HG03439 (cell line): ENCODE measurements around the gene QRICH1.
A peak's percentile ranks its signal among the peaks of the same experiment; 100 is the strongest.

ENCODE experiments used
- ATAC-seq: cut with Tn5 transposase; IDR thresholded peaks from one replicate; pipeline ENCODE4 v1.9.1; 2021; ENCODE audit warnings: mild to moderate bottlenecking, moderate library complexity; ENCODE audit not compliant: unreplicated experiment

QRICH1 gene

DNA sequence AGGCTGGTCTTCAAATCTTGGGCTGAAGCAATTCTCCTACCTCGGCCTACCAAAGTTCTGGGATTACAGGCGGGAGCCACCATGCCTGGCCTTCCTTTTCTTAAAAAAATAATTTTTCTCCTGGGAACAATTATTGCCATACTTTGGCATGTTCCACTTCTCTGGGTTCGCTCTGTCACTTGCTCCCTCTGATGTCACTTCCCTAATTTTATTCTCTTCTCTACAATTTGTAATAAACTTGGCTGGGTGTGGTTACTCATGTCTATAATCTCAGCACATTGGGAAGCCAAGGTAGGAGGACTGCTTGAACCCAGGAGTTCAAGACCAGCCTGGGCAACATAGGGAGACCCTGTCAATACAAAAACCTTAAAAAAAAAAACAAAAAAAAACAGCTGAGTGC is 58.6 kb downstream of the QRICH1 start:
- ATAC-seq: no peak

GRCh38 chr3:49034650-49035049 is 59.2 kb downstream of the QRICH1 start:
- no peak for ATAC-seq

DNA sequence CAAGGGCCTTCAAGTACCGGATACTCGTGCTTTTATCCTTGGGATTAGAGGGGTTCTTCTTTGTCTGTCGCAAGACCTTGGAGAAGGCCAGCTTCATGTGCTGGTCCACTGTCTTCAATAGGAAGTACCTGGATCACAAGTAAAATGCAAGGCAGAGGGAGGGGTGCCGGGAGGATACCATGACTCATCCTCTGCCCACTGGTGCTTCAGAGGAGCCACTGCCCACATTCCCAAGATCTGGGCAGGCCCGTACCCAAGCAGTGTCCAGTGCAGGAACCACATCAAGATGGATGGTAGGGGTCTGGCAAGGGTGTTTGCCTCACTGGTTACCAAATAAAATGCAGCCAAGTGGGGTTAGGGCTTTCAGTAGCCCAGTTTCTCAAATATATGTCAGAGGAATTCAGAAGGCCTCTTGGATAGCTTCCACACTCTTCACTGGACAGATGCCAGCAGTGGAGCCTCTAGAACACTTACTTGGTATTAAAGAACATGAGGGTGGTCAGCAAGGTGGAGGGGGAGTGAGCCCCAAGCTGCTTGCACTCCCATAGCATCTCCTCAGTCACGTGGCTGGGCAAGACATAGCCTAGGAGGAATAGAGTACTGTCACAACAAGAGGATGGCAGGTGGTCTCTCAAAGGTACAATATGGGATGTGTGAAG is 61.1 kb downstream of the QRICH1 start:
- ATAC-seq: no peak

DNA sequence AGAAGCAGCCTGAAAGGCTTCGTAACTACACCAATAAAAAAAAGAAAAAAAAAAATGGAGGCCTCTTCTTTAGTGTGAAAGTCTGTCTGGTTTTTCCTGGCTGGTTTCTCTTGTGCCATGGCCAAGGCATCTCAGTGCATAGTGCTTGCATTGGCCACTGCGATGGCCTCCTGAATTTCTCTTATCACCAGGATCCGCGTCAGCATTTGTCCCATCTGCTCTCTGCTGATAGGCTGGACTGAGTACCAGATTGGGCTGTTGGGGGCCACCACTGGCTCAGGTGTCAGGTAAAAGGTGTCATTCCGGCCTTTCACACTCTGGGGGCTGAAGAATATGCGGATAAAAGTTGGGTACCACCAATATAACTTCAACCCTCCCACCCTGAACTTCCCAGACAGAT is 63.5 kb downstream of the QRICH1 start:
- ATAC-seq: no peak

- no peak for ATAC-seq
Measured at GRCh38 chr3:49029563-49029884, 64.3 kb downstream of the QRICH1 start.

- peak; percentile 84 for ATAC-seq
Measured at GRCh38 chr3:49028673-49029562, 65.0 kb downstream of the QRICH1 start, which contains the start of gene IMPDH2. Gene IMPDH2, minus strand, starts transcription at chr3:49029398. Its CDS starts 48 bp downstream, at chr3:49029350.

DNA sequence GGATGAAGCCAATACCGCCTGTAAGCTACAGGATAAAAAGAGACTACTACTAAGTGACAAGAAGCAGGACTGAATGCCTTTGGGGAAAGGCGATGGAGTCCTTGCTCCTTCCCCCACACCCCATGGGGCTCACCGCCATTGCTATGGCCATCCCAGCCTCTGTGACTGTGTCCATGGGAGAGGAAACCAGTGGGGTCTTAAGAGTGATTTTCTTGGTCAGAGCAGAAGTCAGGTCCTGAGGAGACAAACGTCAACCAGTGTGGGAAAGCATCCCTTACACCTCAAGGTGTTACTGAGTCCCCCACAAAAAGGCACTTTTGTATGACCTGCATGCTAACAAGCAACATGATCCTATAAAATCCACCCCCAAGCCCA is 65.6 kb downstream of the QRICH1 start:
- ATAC-seq: no peak

DNA sequence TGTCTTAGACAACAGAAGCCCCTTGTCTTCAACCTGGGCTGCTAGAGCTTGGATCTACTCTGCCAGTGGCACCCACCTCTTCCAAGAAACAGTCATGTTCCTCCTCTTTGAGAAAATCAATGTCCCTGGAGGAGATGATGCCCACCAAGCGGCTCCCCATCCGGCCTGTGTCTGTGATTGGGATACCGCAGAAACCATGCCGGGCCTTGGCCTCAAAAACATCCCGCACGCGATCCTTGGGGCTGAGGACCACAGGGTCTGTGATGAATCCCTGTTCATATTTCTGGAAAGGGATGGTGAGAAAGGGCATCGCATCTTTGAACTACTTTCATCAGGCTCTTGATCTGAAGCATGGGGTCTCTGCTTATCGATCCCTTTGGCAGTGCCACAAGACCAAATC is 66.2 kb downstream of the QRICH1 start:
- ATAC-seq: no peak

DNA sequence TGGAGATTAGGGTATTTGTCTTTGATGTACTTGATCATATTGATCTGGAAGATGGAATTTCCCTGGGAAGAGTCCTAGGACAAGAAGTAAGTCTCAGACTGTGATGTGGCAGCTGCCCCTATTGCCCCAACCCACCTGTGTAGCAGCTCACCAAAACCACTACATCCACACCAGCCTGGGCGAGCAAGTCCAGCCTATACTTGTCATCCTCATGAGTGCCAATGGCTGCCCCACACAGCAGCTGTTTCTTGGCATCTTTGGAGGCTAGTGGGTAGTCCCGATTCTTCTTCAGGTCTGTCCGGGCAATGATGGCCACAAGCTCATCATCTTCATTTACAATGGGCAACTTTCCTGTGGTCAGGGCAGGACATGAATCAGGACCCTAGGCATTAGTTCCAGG is 67.3 kb downstream of the QRICH1 start:
- ATAC-seq: no peak

DNA sequence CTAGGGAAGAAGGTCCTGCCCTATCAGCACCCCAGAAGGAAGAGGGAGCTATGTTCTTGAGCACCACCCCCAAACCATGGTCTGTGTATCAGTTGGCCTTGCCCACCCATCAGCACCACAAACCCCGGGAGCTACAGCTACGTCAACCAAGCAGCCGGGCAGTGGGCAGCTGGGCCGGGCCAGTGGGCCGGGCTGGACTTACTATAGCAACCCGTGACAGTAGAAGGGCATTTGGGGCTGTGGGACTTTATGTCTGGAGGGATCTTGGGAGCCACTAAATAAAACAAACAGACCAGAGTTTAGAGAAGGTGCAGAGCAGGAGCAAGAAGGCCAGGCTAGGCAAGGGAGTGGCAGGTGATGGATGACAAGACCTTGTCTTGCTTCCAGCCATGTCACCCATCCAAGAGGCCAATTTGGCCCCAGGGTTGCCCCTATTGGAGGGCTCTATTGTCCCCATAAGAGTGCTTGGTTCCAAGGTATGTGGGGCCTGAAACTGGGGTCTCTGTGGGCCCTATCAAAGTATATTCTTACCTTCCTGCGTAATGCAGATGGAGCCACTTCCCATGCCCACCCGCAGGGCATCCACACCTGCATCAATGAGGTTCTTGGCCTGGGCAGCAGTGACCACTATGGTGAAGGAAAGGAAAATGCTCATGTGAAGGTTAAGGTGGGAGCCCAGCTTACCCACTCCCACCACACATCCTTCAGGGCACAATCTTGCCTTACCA is 67.9 kb downstream of the QRICH1 start:
- no peak for ATAC-seq

- ATAC-seq: no peak
Measured at GRCh38 chr3:49025005-49025792, 68.7 kb downstream of the QRICH1 start.

- ATAC-seq: no peak
Measured at GRCh38 chr3:49024449-49024848, 69.4 kb downstream of the QRICH1 start.

DNA sequence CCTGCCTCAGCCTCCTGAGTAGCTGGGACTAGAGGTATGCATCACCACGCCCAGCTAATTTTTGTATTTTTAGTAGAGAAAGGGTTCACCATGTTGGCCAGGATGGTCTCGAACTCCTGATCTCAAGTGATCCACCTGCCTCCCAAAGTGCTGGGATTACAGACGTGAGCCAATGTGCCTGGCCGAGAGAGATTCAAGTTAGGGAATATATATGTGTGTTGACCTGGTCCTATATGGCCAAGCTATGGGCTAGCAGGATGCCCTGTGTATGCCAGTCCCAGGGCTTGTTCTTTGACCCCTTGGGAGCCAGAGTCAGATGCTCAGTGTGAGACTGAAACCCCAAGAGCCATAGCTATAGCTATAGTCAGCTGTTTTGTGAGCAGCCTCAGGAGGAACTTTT is 70.1 kb downstream of the QRICH1 start:
- no peak for ATAC-seq

DNA sequence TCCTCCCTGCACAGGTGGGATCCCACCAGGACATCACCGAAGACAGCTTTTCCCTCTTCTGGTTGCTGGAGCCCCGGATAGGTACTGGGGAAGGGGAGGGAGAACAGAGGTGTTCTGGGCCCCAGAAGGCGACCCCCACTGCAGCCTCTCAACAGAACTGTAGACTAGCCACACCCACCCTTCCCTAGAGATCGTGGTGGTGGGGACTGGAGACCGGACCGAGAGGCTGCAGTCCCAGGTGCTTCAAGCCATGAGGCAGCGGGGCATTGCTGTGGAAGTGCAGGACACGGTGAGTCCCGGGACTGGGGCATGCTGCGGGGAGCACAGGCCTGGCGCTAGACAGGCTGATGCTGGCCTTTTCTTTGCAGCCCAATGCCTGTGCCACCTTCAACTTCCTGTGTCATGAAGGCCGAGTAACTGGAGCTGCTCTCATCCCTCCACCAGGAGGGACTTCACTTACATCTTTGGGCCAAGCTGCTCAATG is 71.1 kb downstream of the QRICH1 start:
- ATAC-seq: no peak

DNA sequence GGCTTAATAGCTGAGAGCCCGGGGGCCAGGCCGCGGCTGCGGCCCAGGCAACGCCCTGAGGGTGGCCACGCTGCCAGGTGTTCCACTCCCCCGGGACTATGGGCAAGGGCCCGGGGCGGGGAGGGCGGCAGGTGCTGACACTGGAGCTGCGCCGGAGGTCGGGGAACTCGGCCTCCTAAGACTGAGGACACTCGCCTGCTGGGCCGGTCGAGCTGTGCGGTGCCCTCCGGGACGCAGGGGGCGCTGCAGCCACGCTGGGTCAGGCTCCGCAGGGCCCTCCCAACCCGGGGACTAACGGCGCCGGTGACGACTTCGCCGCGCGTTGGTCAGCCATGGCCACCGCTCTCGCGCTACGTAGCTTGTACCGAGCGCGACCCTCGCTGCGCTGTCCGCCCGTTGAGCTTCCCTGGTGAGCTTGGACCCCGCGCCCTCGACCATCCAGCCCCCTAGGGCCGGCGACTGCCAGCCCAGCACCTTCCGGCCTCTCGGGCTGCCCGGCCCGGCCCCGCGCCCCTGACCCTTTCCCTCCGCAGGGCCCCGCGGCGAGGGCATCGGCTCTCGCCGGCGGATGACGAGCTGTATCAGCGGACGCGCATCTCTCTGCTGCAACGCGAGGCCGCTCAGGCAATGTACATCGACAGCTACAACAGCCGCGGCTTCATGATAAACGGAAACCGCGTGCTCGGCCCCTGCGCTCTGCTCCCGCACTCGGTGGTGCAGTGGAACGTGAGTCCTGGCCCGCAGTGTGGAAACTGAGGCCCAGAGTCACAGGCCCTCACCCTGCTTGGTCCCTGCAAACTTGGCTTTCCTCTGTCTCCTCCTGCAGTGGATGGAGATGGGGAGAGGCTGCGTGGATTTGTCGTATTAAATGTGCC is 71.8 kb downstream of the QRICH1 start, which contains the start of gene NDUFAF3:
Gene NDUFAF3 (plus strand): TSS at position 309 of the 875 bp plus-strand sequence. CDS start 24 bp downstream, at position 333.
- peak; percentile 56 for ATAC-seq

GRCh38 chr3:49021213-49021812 is 72.6 kb downstream of the QRICH1 start:
- ATAC-seq: peak; percentile 50

DNA sequence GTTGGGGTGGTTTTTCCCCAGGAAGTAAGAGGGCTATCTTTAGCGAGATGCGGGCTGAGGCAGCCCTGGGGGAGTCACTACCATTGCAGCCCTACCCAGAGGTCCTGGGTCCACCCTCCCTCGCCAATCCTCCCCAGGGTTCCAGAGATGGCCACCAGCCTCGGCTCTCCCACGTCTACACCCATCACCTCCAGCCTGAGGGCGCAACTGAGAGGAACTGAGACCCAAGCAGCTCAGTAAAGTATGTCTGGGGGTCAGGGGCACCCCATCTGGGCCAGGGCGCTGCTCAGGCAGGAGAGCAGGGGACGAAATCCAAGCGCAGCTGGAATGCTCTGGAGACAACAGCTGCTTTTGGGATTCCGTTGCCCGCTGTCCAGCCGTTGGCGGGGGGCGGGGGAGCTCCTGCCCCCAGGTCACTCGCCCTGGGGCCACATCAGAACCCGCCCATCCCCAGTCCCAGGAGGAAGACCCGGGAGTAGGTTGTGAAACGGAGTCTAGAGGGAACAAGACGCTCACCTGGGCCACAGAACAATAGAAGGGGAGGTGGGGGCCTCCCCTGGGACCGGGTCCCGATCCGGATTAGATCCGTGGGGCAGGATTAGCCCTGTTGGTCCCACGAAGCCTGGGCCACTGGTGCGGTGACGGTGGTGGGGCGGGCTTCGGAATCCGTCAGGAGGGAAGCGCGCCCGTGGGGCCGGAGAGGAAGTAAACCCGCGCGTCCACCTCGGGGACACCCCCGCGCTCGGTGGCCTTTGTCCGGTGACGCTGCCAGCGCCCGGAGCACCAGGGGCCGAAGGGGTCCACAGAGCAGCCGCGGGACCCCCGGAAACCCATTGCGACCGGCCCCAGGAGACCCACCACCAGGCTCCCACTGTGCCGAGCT is 73.3 kb downstream of the QRICH1 start:
- peak; percentile 6 for ATAC-seq

- no peak for ATAC-seq
Measured at GRCh38 chr3:49019941-49020329, 73.9 kb downstream of the QRICH1 start.

DNA sequence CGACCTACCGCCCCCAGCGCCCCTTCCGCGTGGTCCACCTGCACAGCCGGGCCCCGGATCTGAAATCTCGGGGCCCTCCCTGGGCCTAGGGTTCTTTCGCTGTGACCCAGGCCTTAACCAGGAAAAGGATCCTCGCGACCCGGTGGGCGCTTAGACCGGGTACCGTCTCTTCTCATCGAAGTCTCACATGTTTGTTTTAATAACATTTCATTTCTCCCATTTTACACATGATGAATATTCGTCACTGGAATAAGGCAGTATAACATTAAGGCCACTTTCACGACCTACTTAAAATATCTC is 75.2 kb downstream of the QRICH1 start:
- ATAC-seq: no peak
